ENCODE data around the gene CARD14. TPM values are rescaled to one million over a fixed set of nuclear protein-coding genes. Genes with fewer than 3 reads are reported as not detected.

Gene CARD14
- 0.25 to 0.62 TPM (median 0.28 TPM) in 5 replicates for total RNA-seq (2022; extraction: Qiagen RNA extraction)

GRCh38 chr17:80169784-80170500 is at the start of gene CARD14:
Gene CARD14, plus strand, starts transcription at chr17:80170030. Its CDS starts 11,409 bp downstream, at chr17:80181439.

GRCh38 chr17:80147035-80147822 is 22.6 kb upstream of the CARD14 start, which contains the start of gene EIF4A3:
Gene EIF4A3, minus strand, starts transcription at chr17:80147128. Its CDS starts 167 bp downstream, at chr17:80146961.

GRCh38 chr17:80220054-80220735 is 50.4 kb downstream of the CARD14 start, which contains the start of the genes SGSH and SLC26A11:
Gene SGSH, minus strand, starts transcription at chr17:80220333. Its CDS starts 20 bp downstream, at chr17:80220313.
Gene SLC26A11, plus strand, starts transcription at chr17:80220427. Its CDS starts 1,134 bp downstream, at chr17:80221561.

Other genes starting within 250 kb of the CARD14 start
- gene TBC1D16, start 134.2 kb upstream of the CARD14 start, total RNA-seq (2022; extraction: Qiagen RNA extraction) = 8.3 to 14.2 TPM (median 13.0 TPM) in 5 replicates
- gene CCDC40, start 133.4 kb upstream of the CARD14 start, total RNA-seq (2022; extraction: Qiagen RNA extraction) = 5.6 to 7.9 TPM (median 6.9 TPM) in 5 replicates
- 51.6 to 59.2 TPM (median 57.0 TPM) in 5 replicates for gene GAA, start 68.4 kb upstream of the CARD14 start, total RNA-seq (2022; extraction: Qiagen RNA extraction)
- 196 to 220 TPM (median 213 TPM) in 5 replicates for gene EIF4A3, start 22.9 kb upstream of the CARD14 start, total RNA-seq (2022; extraction: Qiagen RNA extraction)
- gene SGSH, start 50.3 kb downstream of the CARD14 start, total RNA-seq (2022; extraction: Qiagen RNA extraction) = 20.1 to 25.4 TPM (median 23.5 TPM) in 5 replicates
- gene SLC26A11, start 50.4 kb downstream of the CARD14 start, total RNA-seq (2022; extraction: Qiagen RNA extraction) = 12.7 to 17.3 TPM (median 15.1 TPM) in 5 replicates
- 55.2 to 70.1 TPM (median 59.7 TPM) in 5 replicates for gene RNF213, start 90.8 kb downstream of the CARD14 start, total RNA-seq (2022; extraction: Qiagen RNA extraction)
- 41.8 to 56.4 TPM (median 50.2 TPM) in 5 replicates for gene ENDOV, start 245.1 kb downstream of the CARD14 start, total RNA-seq (2022; extraction: Qiagen RNA extraction)

All from A549 treated with Hydrocortisone at 1 μM for 4 hours (cell line).